NB4 (cell line): Measurements from ENCODE around the gene SP5.

Experiments used
- DNase-seq: peaks from one replicate; pipeline ENCODE4 v3.0.0; 2010; ENCODE audit warnings: low read depth
- H3K4me3 ChIP-seq: one replicate; pipeline ENCODE4 v1.5.1; 2011; ENCODE audit warnings: mild to moderate bottlenecking, low read depth, low read length, moderate library complexity
- CTCF ChIP-seq: IDR thresholded peaks from one replicate; pipeline ENCODE4 v1.5.1; 2012; ENCODE audit warnings: low read depth, low read length
- MAX ChIP-seq: IDR thresholded peaks from 2 replicates; pipeline ENCODE4 v1.6.1; 2011; ENCODE audit warnings: low read depth, low read length
- MYC ChIP-seq: IDR thresholded peaks from 2 replicates; pipeline ENCODE4 v1.6.1; 2011; ENCODE audit warnings: low read depth, low read length
- POLR2A ChIP-seq: IDR thresholded peaks from 2 replicates; pipeline ENCODE4 v1.6.1; 2011; ENCODE audit warnings: mild to moderate bottlenecking; ENCODE audit not compliant: insufficient read length; ENCODE audit errors: extremely low read depth

Gene SP5

GRCh38 chr2:170703776-170704476 lies 11.2 kb upstream of the SP5 start:
- peak; percentile 52 for DNase-seq
- no peak overlapping the region for H3K4me3 ChIP-seq
- no peak for TF ChIP-seq MAX
- TF ChIP-seq POLR2A, result no peak
- TF ChIP-seq CTCF, result no peak
- no peak for TF ChIP-seq MYC

- peak; percentile 77 for DNase-seq
- H3K4me3 ChIP-seq, result no peak overlapping the region
- peak; percentile 36; the same call in 1 of the 2 replicates for TF ChIP-seq MYC
- peak; percentile 57; the same call in 1 of the 2 replicates for TF ChIP-seq MAX
- TF ChIP-seq POLR2A, result no peak
- no peak for TF ChIP-seq CTCF
Measured at GRCh38 chr2:170707821-170708795, 7.0 kb upstream of the SP5 start.

GRCh38 chr2:170710609-170710979 lies 4.5 kb upstream of the SP5 start:
- DNase-seq, result no peak
- no peak overlapping the region for H3K4me3 ChIP-seq
- TF ChIP-seq CTCF (no peak), MAX (no peak), POLR2A (no peak), MYC (no peak)

- no peak overlapping the region for H3K4me3 ChIP-seq
- no peak for TF ChIP-seq MYC
- no peak for TF ChIP-seq POLR2A
- TF ChIP-seq MAX, result no peak
- no peak for TF ChIP-seq CTCF
- DNase-seq, result no peak
Measured at GRCh38 chr2:170711196-170711773, 3.9 kb upstream of the SP5 start.

GRCh38 chr2:170711774-170712652 lies 3.1 kb upstream of the SP5 start:
- no peak for TF ChIP-seq MYC
- TF ChIP-seq POLR2A, result no peak
- no peak for TF ChIP-seq MAX
- TF ChIP-seq CTCF, result no peak
- no peak overlapping the region for H3K4me3 ChIP-seq
- peak; percentile 14 for DNase-seq
